ENCODE results near the gene MUC5AC.

The MUC5AC gene

DNA sequence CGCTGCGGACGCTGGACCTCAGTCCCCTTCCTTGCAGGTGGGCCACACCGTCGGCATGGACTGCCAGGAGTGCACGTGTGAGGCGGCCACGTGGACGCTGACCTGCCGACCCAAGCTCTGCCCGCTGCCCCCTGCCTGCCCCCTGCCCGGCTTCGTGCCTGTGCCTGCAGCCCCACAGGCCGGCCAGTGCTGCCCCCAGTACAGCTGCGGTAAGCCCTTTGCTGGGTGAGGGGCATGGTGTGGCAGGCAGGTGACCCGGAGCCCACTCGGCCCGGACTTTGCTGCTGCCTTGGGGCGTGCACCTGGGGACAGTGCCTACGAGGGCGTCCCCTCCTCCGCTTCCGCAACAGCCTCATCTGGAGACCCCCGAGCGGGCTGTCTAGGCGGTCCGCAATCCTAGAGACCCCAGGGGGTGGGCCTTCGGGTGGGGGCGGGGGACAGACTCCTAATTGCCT lies 39.7 kb downstream of the MUC5AC start:
- no peak for DNase-seq (ENCODE audit: low spot score)

- DNase-seq (ENCODE audit: low spot score): no peak
These were observed 40.3 kb downstream of the MUC5AC start for GRCh38 chr11:1197886-1198560.

DNA sequence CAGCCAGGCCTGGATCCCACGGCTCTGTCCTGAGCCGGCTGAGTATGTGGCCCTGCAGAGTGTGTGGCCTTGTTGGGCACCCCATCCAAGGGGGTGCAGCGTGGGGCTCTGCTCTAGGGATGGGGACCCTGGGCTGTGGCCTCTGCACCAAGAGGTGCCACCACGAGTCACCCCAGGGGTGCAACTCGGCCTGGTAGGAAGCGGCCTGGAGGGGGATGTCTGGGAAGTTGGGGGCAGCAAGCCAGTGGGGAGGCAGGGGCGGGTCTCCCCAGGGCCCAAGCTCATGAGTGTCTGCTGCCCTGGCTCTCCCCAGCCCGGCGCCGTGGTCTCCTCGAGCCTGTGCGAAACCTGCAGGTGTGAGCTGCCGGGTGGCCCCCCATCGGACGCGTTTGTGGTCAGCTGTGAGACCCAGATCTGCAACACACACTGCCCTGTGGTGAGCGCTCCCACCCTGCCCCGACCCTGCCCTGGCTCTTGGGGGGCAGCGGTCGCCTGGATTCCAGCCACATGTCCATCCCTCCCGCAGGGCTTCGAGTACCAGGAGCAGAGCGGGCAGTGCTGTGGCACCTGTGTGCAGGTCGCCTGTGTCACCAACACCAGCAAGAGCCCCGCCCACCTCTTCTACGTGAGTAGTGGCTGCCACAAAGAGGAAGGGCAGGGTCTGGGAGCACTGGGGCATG lies 40.9 kb downstream of the MUC5AC start:
- DNase-seq (ENCODE audit: low spot score): no peak

- DNase-seq (ENCODE audit: low spot score): no peak
These were observed 41.5 kb downstream of the MUC5AC start for GRCh38 chr11:1199241-1199750.

DNA sequence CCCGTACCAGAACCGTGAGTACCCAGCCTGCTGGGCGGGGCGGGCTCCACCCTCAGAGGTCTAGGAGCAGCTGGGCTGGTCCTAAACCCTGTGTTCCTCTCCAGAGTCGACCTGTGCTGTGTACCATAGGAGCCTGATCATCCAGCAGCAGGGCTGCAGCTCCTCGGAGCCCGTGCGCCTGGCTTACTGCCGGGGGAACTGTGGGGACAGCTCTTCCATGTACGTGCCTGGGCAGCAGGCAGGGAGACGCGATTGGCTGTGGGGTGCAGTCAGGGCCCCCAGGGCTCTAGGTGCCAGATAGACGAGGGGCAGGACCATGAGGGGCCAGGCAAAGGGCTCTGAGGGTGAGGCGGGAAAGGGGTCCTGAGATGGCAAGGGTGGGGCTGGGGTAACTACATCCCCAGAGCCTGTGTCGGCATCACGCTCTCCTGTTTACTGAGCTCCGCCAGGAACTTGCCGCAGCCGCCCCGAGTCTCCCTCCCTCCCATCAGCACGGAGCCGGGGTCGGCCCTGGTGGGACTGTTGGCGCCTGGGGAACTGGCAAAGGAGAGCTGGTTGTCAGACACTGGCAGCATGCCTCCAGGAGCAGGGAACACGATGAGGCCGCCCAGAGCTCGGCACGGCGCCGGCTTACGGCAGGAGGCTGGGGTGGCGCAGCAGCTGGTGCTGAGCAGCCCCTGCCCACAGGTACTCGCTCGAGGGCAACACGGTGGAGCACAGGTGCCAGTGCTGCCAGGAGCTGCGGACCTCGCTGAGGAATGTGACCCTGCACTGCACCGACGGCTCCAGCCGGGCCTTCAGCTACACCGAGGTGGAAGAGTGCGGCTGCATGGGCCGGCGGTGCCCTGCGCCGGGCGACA lies 42.2 kb downstream of the MUC5AC start:
- DNase-seq (ENCODE audit: low spot score): no peak

DNA sequence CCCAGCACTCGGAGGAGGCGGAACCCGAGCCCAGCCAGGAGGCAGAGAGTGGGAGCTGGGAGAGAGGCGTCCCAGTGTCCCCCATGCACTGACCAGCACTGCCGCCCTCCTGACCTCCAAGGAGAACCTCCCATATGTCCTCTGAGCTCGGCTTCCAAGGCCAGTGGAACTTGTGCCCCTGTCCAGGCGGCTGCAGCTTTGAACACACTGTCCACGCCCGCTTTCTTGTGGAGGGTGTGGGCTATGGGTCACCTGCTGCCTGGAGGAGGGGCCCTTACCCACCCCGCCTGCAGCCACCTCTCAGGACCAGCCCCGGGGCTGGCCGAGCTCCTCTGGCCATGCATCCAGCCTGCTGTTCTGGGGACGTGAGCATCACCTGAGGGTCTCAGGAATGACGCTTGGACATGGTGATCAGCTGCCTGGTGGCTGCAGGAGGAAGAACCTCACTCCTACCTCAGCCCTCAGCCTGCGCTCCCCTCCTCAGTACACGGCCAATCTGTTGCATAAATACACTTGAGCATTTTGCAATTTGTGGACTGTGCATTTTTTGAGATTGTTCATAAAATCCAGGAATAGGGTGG lies 42.9 kb downstream of the MUC5AC start:
- DNase-seq (ENCODE audit: low spot score): no peak

DNA sequence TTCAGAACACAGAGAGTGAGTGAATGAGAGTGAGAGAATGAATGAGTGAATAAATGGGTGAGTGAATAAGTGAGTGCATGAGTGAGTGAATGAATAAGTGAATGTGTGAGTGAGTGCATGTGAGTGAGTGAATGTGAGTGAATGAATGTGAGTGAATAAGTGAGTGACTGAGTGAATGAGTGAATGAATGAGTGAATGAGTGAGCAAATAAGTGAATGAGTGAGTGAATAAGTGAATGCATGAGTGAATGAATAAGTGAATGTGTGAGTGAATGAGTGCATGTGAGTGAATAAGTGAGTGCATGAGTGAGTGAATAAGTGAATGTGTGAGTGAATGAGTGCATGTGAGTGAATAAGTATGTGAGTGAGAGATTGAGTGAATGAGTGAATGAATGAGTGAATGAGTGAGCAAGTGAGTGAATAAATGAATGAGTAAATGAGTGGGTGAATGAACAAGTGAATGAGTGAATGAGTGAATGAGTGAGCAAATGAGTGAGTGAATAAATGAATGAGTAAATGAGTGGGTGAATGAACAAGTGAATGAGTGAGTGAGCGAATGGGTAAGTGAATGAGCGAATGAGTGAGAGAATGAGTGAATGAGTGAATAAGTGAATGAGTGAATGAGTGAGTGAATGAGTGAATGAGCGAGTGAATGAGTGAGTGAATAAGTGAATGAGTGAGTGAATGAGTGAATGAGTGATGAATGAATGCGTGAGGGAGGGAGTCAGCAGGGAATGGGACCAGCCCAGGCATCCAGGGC lies 43.8 kb downstream of the MUC5AC start:
- no peak for DNase-seq (ENCODE audit: low spot score)

- no peak for DNase-seq (ENCODE audit: low spot score)
These were observed 44.5 kb downstream of the MUC5AC start for GRCh38 chr11:1202154-1202775.

GRCh38 chr11:1202776-1203504 lies 45.2 kb downstream of the MUC5AC start:
- peak; percentile 1 for DNase-seq (ENCODE audit: low spot score)

- DNase-seq (ENCODE audit: low spot score): no peak
These were observed 45.9 kb downstream of the MUC5AC start for GRCh38 chr11:1203505-1204271.

DNA sequence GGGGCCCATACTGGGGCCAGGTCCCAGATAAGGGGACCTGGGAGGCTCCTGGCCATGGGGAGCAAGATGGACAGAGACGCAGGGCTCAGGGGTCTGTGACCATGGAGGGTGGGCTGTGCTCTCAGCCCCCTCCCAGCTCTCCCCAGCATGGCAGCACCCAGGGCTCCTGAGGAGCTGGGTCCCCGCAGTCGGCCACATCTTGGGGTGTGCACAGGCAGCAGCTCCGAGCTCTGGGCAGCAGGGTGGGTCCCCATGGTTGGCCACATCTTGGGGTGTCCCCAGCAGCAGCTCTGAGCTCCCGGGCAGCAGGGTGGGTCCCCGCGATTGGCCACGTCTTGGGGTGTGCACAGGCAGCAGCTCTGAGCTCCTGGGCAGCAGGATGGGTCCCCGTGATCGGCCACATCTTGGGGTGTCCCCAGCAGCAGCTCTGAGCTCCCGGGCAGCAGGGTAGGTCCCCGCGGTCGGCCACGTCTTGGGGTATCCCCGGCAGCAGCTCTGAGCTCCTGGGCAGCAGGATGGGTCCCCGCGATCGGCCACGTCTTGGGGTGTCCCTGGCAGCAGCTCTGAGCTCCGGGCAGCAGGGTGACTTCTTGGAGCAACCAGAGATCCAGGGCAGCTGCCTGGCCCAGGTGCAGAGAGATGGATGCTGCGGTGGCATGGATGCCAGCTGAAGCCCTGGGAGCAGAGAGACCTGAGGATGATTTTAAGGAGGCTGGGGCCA lies 46.8 kb downstream of the MUC5AC start:
- DNase-seq (ENCODE audit: low spot score): no peak

DNA sequence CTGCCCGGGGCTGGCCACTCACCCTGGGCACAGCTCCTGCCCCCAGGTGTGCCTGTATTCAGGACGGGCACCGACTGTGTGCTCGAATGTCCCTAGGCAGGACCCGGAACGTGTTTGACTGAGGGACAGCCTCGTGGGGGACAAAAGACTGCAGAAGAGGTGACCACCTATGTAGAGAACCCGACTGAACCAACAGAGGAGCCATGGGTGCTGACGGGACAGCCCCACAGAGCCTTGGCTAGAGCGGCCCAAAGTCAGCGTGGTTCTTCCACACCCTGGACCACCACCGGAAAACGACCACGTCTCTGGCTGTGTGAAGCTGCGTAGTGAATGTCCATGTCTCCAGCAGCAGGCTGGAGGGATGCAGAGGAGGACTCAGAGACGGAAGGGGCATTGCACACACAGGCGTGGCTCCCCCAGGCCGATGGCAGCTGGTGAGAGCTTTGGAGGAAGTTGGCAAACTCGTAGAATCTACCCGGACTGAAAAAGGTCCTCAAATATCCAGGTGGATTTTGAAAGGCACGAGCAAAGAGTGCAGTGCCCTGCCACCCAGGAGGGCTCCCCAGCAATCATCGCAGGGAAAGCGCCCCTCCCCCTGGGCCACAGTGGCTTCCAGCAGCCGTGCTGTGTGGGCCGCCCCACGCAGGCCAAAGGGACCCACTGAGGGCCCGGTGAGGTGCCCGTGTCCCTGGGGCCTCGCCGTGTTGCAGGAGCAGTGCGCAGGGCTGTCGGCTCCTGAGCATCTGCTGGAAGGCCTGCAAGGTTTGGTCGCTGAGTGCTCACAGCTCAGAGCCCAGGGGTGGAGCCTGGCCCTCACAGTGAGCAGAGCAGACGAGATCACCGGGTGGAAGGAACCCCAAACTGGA lies 47.6 kb downstream of the MUC5AC start:
- no peak for DNase-seq (ENCODE audit: low spot score)

GRCh38 chr11:1205987-1206331 lies 48.2 kb downstream of the MUC5AC start:
- no peak for DNase-seq (ENCODE audit: low spot score)

- DNase-seq (ENCODE audit: low spot score): no peak
These were observed 48.9 kb downstream of the MUC5AC start for GRCh38 chr11:1206391-1207271.

- DNase-seq (ENCODE audit: low spot score): no peak
These were observed 49.8 kb downstream of the MUC5AC start for GRCh38 chr11:1207401-1208143.

- no peak for DNase-seq (ENCODE audit: low spot score)
These were observed 50.3 kb downstream of the MUC5AC start for GRCh38 chr11:1208144-1208393.

Data from pons (tissue), 1 donor.